Caco-2 (cell line): ENCODE results near the gene NEK2. TPM values are rescaled to one million over a fixed set of nuclear protein-coding genes. Genes with fewer than 3 reads are reported as not detected.

Experiments
- BruUV-seq: library from RNA; stranded (reverse); fragments of 400-500 nt; replicated peaks from 2 replicates; lab custom pipeline; 2021; lab: Mats Ljungman, UMichigan
- CTCF ChIA-PET: fragments of 300-600 bp; sonication (Branson Sonifier 250); formaldehyde crosslinking; loops from one replicate; lab custom pipeline; 2022; ENCODE audit warnings: antibody characterized with exemption; lab: Charles Lee
- POLR2A ChIA-PET: fragments of 300-600 bp; sonication (Branson Sonifier 250); formaldehyde crosslinking; loops from one replicate; lab custom pipeline; 2022; ENCODE audit warnings: antibody characterized with exemption; lab: Charles Lee
- DNase-seq, 2 experiments: peaks; one replicate each; pipeline versions ENCODE4 v3.0.0 to v3.0.0-alpha.2; 2020 to 2022
- H3K27me3 ChIP-seq: replicated peaks from 2 replicates; pipeline ENCODE4 v1.6.0; 2011; ENCODE audit warnings: low read length; ENCODE audit not compliant: control insufficient read depth, insufficient read depth
- H3K36me3 ChIP-seq: 2 replicates; pipeline ENCODE4 v1.5.1; 2011; ENCODE audit warnings: low read length; ENCODE audit not compliant: control insufficient read depth, insufficient read depth
- H3K4me1 ChIP-seq: fragments of 250-450 bp; sonication (Bioruptor Pico); 2 replicates; pipeline ENCODE4 v1.5.1; 2020; ENCODE audit warnings: mild to moderate bottlenecking
- H3K4me3 ChIP-seq: 2 replicates; pipeline ENCODE4 v1.5.1; 2011; ENCODE audit warnings: low read depth, mild to moderate bottlenecking, control low read depth, low read length
- H3K9me3 ChIP-seq: fragments of 250-450 bp; sonication (Bioruptor Pico); 2 replicates; pipeline ENCODE4 v1.5.1; 2020; ENCODE audit warnings: mild to moderate bottlenecking, moderate library complexity
- H3K27ac Mint-ChIP-seq: one replicate; pipeline ENCODE4 v1.8.0; 2022; ENCODE audit warnings: mixed read lengths; ENCODE audit not compliant: unreplicated experiment
- H3K27me3 Mint-ChIP-seq: one replicate; pipeline ENCODE4 v1.8.0; 2022; ENCODE audit warnings: mixed read lengths; ENCODE audit not compliant: insufficient read depth, unreplicated experiment
- H3K36me3 Mint-ChIP-seq: one replicate; pipeline ENCODE4 v1.8.0; 2022; ENCODE audit warnings: mild to moderate bottlenecking, mixed read lengths; ENCODE audit not compliant: insufficient read depth, unreplicated experiment
- H3K4me1 Mint-ChIP-seq: one replicate; pipeline ENCODE4 v1.8.0; 2022; ENCODE audit warnings: low read depth, mixed read lengths; ENCODE audit not compliant: unreplicated experiment
- H3K4me3 Mint-ChIP-seq: one replicate; pipeline ENCODE4 v1.8.0; 2022; ENCODE audit warnings: mild to moderate bottlenecking, moderate library complexity, mixed read lengths; ENCODE audit not compliant: unreplicated experiment
- H3K9me3 Mint-ChIP-seq: one replicate; pipeline ENCODE4 v1.8.0; 2022; ENCODE audit warnings: mixed read lengths; ENCODE audit not compliant: unreplicated experiment
- intact Hi-C: fragments of 100-400 bp; cut with micrococcal nuclease; formaldehyde crosslinking; loops from one replicate; pipeline ENCODE4 v1.10.0; 2022; ENCODE audit not compliant: unreplicated experiment
- total RNA-seq: library from RNA; stranded (reverse); gene quantifications from 2 replicates; pipeline ENCODE4 v1.2.3, GENCODE V29; 2022
- TF ChIP-seq, protein P1 (sequence below), 2 experiments: fragments of 200-600 bp in 1 of 2; IDR thresholded peaks; 1 replicate in 1 of 2; 2 replicates in 1 of 2; pipeline versions ENCODE4 v1.5.1 to v1.8.0; 2011 to 2022; ENCODE audit warnings: antibody characterized with exemption in 1 of 2, control low read depth in 1 of 2, inconsistent platforms in 1 of 2, low read depth in 1 of 2, low read length in 1 of 2, mild to moderate bottlenecking in 1 of 2, moderate library complexity in 1 of 2; ENCODE audit not compliant: insufficient read depth in 1 of 2, severe bottlenecking in 1 of 2, unreplicated experiment in 1 of 2

Gene NEK2
- total RNA-seq, 1 experiment from 2014 or later: 34.7 TPM

- Histone ChIP-seq H3K4me1 (peaks cover 8% of the 10 kb centered on the region; the same call in 1 of the 2 replicates), H3K9me3 (no peaks in the 10 kb centered on the region), H3K4me3 (no peak overlapping the region), H3K36me3 (no peaks in the 10 kb centered on the region), H3K27me3 (no peaks in the 10 kb centered on the region)
- BruUV-seq: no TSS peak
- no peak overlapping the region for H3K4me3 Mint-ChIP-seq
- H3K36me3 Mint-ChIP-seq: no peaks in the 10 kb centered on the region
- no peak for DNase-seq
- H3K27ac Mint-ChIP-seq: no peak overlapping the region
- ChIA-PET POLR2A (no interaction called here), CTCF (no interaction called here)
- H3K27me3 Mint-ChIP-seq: no peaks in the 10 kb centered on the region
- H3K4me1 Mint-ChIP-seq: peaks cover 9% of the 10 kb centered on the region
- TF ChIP-seq, protein P1, sequence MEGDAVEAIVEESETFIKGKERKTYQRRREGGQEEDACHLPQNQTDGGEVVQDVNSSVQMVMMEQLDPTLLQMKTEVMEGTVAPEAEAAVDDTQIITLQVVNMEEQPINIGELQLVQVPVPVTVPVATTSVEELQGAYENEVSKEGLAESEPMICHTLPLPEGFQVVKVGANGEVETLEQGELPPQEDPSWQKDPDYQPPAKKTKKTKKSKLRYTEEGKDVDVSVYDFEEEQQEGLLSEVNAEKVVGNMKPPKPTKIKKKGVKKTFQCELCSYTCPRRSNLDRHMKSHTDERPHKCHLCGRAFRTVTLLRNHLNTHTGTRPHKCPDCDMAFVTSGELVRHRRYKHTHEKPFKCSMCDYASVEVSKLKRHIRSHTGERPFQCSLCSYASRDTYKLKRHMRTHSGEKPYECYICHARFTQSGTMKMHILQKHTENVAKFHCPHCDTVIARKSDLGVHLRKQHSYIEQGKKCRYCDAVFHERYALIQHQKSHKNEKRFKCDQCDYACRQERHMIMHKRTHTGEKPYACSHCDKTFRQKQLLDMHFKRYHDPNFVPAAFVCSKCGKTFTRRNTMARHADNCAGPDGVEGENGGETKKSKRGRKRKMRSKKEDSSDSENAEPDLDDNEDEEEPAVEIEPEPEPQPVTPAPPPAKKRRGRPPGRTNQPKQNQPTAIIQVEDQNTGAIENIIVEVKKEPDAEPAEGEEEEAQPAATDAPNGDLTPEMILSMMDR (IDR thresholded peaks at IDR 0.05; ENCODE audit: insufficient read depth in 1 of 2, low read depth in 1 of 2, low read length in 1 of 2, severe bottlenecking in 1 of 2, unreplicated experiment in 1 of 2): no peak
- intact Hi-C loops: no loop called here
- H3K9me3 Mint-ChIP-seq: no peaks in the 10 kb centered on the region
Measured at GRCh38 chr1:211623515-211623914, 51.9 kb downstream of the NEK2 start.

DNA sequence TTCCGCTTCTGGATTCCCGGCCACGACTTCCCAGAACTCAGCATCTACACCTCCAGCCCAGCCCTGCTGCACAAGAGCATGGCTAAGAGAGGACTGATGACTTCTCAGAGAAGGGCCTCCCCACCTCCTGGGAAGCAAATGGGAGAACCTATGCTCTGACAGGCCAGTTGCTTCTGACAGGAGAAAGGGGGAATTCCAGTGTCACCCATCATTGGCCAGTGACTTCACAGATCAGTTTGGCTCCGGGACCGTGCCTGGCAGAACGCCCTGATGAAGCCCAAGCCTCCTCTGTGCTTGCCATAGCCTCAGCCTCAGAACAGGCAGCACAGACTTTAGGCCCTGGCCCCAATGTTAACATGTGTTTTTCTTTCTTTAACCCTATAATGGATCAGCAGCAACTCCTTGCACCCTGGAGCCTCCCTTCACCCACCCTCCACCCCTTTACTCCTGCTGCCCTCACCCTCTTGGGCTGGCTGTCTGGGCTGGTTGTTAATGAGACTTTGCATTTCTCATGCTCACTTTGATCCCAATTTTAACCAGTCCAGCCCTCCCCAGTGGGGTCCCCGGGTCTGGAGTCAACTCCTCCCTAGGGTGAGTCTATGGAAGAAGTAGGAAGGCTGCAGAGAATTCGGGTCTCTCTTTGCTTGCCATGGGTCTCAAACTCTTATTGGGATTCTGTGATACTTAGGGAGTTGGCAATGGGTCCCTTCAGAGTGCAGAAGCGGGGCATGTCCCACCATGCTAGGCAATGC, 53.8 kb downstream of the NEK2 start:
- no peaks in the 10 kb centered on the region for H3K36me3 ChIP-seq
- peaks cover 9% of the 10 kb centered on the region for H3K4me1 Mint-ChIP-seq
- no peak overlapping the region for H3K4me3 Mint-ChIP-seq
- no TSS peak for BruUV-seq
- no peaks in the 10 kb centered on the region for H3K9me3 ChIP-seq
- TF ChIP-seq, protein P1 (IDR thresholded peaks at IDR 0.05; ENCODE audit: insufficient read depth in 1 of 2, low read depth in 1 of 2, low read length in 1 of 2, severe bottlenecking in 1 of 2, unreplicated experiment in 1 of 2): no peak
- POLR2A ChIA-PET: no interaction called here
- no peaks in the 10 kb centered on the region for H3K9me3 Mint-ChIP-seq
- CTCF ChIA-PET: no interaction called here
- no peaks in the 10 kb centered on the region for H3K36me3 Mint-ChIP-seq
- no peaks in the 10 kb centered on the region for H3K27me3 Mint-ChIP-seq
- no peak for DNase-seq
- intact Hi-C loops: no loop called here
- H3K4me3 ChIP-seq: no peak overlapping the region
- H3K27me3 ChIP-seq: no peaks in the 10 kb centered on the region
- H3K27ac Mint-ChIP-seq: no peak overlapping the region
- H3K4me1 ChIP-seq: peaks cover 8% of the 10 kb centered on the region; the same call in 1 of the 2 replicates

DNA sequence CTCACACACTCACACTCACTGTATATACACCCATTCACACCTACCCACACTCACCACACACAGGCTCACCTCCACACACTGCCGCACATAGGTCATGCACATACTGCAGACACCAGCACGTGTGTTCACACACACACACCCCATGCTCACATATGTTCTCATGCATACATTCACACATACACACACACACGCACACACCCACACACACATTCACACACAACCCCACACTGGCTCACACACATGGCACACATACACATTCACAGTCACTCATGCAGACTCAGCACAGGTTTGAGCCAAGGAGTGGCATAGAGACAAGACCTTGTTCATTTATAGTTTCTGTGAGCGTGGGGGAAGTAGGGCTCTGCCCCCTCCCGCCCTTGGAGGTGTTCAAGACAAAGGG, 55.3 kb downstream of the NEK2 start:
- Mint-ChIP-seq H3K9me3 (no peaks in the 10 kb centered on the region), H3K36me3 (no peaks in the 10 kb centered on the region), H3K27me3 (no peaks in the 10 kb centered on the region), H3K4me3 (no peak overlapping the region), H3K4me1 (peaks cover 9% of the 10 kb centered on the region), H3K27ac (no peak overlapping the region)
- CTCF ChIA-PET: no interaction called here
- no peaks in the 10 kb centered on the region for H3K27me3 ChIP-seq
- no TSS peak for BruUV-seq
- no peaks in the 10 kb centered on the region for H3K36me3 ChIP-seq
- intact Hi-C loops: no loop called here
- no peaks in the 10 kb centered on the region for H3K9me3 ChIP-seq
- H3K4me3 ChIP-seq: no peak overlapping the region
- TF ChIP-seq, protein P1 (IDR thresholded peaks at IDR 0.05; ENCODE audit: insufficient read depth in 1 of 2, low read depth in 1 of 2, low read length in 1 of 2, severe bottlenecking in 1 of 2, unreplicated experiment in 1 of 2): no peak
- H3K4me1 ChIP-seq: peaks cover 8% of the 10 kb centered on the region; the same call in 1 of the 2 replicates
- POLR2A ChIA-PET: no interaction called here
- DNase-seq: no peak
